ENCODE results near the gene RNF220.

RNF220 gene

GRCh38 chr1:44661781-44662682 lies 257.0 kb downstream of the RNF220 start:
- ATAC-seq, result no peak; the same call in 2 of the 3 replicates
- TF ChIP-seq CSDC2 (CRISPR knock-in tag; IDR thresholded peaks at IDR 0.05), result no peak
- no peak for TF ChIP-seq SNAI2 (CRISPR knock-in tag; IDR thresholded peaks at IDR 0.05)
- TF ChIP-seq, protein P1, sequence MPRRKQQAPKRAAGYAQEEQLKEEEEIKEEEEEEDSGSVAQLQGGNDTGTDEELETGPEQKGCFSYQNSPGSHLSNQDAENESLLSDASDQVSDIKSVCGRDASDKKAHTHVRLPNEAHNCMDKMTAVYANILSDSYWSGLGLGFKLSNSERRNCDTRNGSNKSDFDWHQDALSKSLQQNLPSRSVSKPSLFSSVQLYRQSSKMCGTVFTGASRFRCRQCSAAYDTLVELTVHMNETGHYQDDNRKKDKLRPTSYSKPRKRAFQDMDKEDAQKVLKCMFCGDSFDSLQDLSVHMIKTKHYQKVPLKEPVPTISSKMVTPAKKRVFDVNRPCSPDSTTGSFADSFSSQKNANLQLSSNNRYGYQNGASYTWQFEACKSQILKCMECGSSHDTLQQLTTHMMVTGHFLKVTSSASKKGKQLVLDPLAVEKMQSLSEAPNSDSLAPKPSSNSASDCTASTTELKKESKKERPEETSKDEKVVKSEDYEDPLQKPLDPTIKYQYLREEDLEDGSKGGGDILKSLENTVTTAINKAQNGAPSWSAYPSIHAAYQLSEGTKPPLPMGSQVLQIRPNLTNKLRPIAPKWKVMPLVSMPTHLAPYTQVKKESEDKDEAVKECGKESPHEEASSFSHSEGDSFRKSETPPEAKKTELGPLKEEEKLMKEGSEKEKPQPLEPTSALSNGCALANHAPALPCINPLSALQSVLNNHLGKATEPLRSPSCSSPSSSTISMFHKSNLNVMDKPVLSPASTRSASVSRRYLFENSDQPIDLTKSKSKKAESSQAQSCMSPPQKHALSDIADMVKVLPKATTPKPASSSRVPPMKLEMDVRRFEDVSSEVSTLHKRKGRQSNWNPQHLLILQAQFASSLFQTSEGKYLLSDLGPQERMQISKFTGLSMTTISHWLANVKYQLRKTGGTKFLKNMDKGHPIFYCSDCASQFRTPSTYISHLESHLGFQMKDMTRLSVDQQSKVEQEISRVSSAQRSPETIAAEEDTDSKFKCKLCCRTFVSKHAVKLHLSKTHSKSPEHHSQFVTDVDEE (CRISPR knock-in tag; IDR thresholded peaks at IDR 0.05), result no peak
- TF ChIP-seq ZFP3 (CRISPR knock-in tag; IDR thresholded peaks at IDR 0.05), result no peak
- no peak for TF ChIP-seq RARB (CRISPR knock-in tag; IDR thresholded peaks at IDR 0.05)
- TF ChIP-seq ARNTL (CRISPR knock-in tag; IDR thresholded peaks at IDR 0.05; ENCODE audit: borderline replicate concordance, low read depth), result no peak
- TF ChIP-seq OSR1 (CRISPR knock-in tag; IDR thresholded peaks at IDR 0.05), result no peak
- no peak for TF ChIP-seq TCF4 (CRISPR knock-in tag; IDR thresholded peaks at IDR 0.05; ENCODE audit: borderline replicate concordance)
- TF ChIP-seq ZNF8 (CRISPR knock-in tag; IDR thresholded peaks at IDR 0.05), result no peak
- TF ChIP-seq, protein P2, sequence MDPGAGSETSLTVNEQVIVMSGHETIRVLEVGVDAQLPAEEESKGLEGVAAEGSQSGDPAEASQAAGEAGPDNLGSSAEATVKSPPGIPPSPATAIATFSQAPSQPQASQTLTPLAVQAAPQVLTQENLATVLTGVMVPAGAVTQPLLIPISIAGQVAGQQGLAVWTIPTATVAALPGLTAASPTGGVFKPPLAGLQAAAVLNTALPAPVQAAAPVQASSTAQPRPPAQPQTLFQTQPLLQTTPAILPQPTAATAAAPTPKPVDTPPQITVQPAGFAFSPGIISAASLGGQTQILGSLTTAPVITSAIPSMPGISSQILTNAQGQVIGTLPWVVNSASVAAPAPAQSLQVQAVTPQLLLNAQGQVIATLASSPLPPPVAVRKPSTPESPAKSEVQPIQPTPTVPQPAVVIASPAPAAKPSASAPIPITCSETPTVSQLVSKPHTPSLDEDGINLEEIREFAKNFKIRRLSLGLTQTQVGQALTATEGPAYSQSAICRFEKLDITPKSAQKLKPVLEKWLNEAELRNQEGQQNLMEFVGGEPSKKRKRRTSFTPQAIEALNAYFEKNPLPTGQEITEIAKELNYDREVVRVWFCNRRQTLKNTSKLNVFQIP (CRISPR knock-in tag; IDR thresholded peaks at IDR 0.05; ENCODE audit: borderline replicate concordance, low read depth), result no peak
- TF ChIP-seq, protein P3, sequence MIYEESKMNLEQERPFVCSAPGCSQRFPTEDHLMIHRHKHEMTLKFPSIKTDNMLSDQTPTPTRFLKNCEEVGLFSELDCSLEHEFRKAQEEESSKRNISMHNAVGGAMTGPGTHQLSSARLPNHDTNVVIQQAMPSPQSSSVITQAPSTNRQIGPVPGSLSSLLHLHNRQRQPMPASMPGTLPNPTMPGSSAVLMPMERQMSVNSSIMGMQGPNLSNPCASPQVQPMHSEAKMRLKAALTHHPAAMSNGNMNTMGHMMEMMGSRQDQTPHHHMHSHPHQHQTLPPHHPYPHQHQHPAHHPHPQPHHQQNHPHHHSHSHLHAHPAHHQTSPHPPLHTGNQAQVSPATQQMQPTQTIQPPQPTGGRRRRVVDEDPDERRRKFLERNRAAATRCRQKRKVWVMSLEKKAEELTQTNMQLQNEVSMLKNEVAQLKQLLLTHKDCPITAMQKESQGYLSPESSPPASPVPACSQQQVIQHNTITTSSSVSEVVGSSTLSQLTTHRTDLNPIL (CRISPR knock-in tag; IDR thresholded peaks at IDR 0.05; ENCODE audit: low read depth), result no peak
- TF ChIP-seq GLIS3 (CRISPR knock-in tag; IDR thresholded peaks at IDR 0.05), result no peak
- no peak for TF ChIP-seq ZC3H10 (CRISPR knock-in tag; IDR thresholded peaks at IDR 0.05)

GRCh38 chr1:44662683-44663030 lies 257.6 kb downstream of the RNF220 start:
- TF ChIP-seq, protein P4, sequence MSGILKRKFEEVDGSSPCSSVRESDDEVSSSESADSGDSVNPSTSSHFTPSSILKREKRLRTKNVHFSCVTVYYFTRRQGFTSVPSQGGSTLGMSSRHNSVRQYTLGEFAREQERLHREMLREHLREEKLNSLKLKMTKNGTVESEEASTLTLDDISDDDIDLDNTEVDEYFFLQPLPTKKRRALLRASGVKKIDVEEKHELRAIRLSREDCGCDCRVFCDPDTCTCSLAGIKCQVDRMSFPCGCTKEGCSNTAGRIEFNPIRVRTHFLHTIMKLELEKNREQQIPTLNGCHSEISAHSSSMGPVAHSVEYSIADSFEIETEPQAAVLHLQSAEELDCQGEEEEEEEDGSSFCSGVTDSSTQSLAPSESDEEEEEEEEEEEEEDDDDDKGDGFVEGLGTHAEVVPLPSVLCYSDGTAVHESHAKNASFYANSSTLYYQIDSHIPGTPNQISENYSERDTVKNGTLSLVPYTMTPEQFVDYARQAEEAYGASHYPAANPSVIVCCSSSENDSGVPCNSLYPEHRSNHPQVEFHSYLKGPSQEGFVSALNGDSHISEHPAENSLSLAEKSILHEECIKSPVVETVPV (CRISPR knock-in tag; IDR thresholded peaks at IDR 0.05), result no peak
- TF ChIP-seq, protein P5, sequence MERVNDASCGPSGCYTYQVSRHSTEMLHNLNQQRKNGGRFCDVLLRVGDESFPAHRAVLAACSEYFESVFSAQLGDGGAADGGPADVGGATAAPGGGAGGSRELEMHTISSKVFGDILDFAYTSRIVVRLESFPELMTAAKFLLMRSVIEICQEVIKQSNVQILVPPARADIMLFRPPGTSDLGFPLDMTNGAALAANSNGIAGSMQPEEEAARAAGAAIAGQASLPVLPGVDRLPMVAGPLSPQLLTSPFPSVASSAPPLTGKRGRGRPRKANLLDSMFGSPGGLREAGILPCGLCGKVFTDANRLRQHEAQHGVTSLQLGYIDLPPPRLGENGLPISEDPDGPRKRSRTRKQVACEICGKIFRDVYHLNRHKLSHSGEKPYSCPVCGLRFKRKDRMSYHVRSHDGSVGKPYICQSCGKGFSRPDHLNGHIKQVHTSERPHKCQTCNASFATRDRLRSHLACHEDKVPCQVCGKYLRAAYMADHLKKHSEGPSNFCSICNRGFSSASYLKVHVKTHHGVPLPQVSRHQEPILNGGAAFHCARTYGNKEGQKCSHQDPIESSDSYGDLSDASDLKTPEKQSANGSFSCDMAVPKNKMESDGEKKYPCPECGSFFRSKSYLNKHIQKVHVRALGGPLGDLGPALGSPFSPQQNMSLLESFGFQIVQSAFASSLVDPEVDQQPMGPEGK (CRISPR knock-in tag; IDR thresholded peaks at IDR 0.05; ENCODE audit: borderline replicate concordance), result no peak
- TF ChIP-seq PPARA (CRISPR knock-in tag; IDR thresholded peaks at IDR 0.05; ENCODE audit: borderline replicate concordance) (no peak), ZNF70 (CRISPR knock-in tag; IDR thresholded peaks at IDR 0.05) (no peak), ISL1 (CRISPR knock-in tag; IDR thresholded peaks at IDR 0.05) (no peak), ARNTL (CRISPR knock-in tag; IDR thresholded peaks at IDR 0.05; ENCODE audit: borderline replicate concordance, low read depth) (no peak), TCF4 (CRISPR knock-in tag; IDR thresholded peaks at IDR 0.05; ENCODE audit: borderline replicate concordance) (no peak), ZNF565 (CRISPR knock-in tag; conservative IDR thresholded peaks at IDR 0.05; ENCODE audit: low read depth) (no peak), ESRRG (CRISPR knock-in tag; IDR thresholded peaks at IDR 0.05) (no peak), OSR1 (CRISPR knock-in tag; IDR thresholded peaks at IDR 0.05) (no peak), GLIS3 (CRISPR knock-in tag; IDR thresholded peaks at IDR 0.05) (no peak), TOX (CRISPR knock-in tag; IDR thresholded peaks at IDR 0.05; ENCODE audit: borderline replicate concordance) (no peak), ZC3H10 (CRISPR knock-in tag; IDR thresholded peaks at IDR 0.05) (no peak), ZFP3 (CRISPR knock-in tag; IDR thresholded peaks at IDR 0.05) (no peak)
- TF ChIP-seq, protein P1 (CRISPR knock-in tag; IDR thresholded peaks at IDR 0.05), result no peak
- TF ChIP-seq, protein P2 (CRISPR knock-in tag; IDR thresholded peaks at IDR 0.05; ENCODE audit: borderline replicate concordance, low read depth), result no peak
- TF ChIP-seq, protein P3 (CRISPR knock-in tag; IDR thresholded peaks at IDR 0.05; ENCODE audit: low read depth), result no peak
- no peak for ATAC-seq

Measured in SK-N-SH treated with all-trans-retinoic acid at 6 μM for 48 hours (cell line).